B cell (primary cell): ENCODE results near the gene ASTN2. TPM values are rescaled to one million over a fixed set of nuclear protein-coding genes. Genes with fewer than 3 reads are reported as not detected.

Experiments
- ATAC-seq: fragments of 200-7000 bp; cut with Tn5 transposase; one replicate; pipeline ENCODE4 v1.10.0; 2021; ENCODE audit warnings: low read depth, mild to moderate bottlenecking, moderate number of reproducible peaks, moderate library complexity
- CTCF ChIA-PET: fragments of 350-600 bp; sonication (Branson Sonifier 250); formaldehyde crosslinking; loops from one replicate; lab custom pipeline; 2021; ENCODE audit warnings: antibody characterized with exemption, inconsistent platforms; lab: Charles Lee
- POLR2A ChIA-PET: fragments of 350-600 bp; sonication (Branson Sonifier 250); formaldehyde crosslinking; loops from one replicate; lab custom pipeline; 2021; ENCODE audit warnings: antibody characterized with exemption; lab: Charles Lee
- DNase-seq: peaks from one replicate; pipeline ENCODE4 v3.0.0; 2013
- H2AFZ ChIP-seq: 2 replicates; pipeline ENCODE4 v1.6.1; 2012; ENCODE audit warnings: mild to moderate bottlenecking, low read depth, low read length; ENCODE audit not compliant: insufficient read depth, poor library complexity, severe bottlenecking
- H3K27ac ChIP-seq, 2 donors: 1 replicate in 1 of 2; 2 replicates in 1 of 2; pipeline ENCODE4 v1.5.1; 2012 to 2013; ENCODE audit warnings: low read length in 2 of 2, mild to moderate bottlenecking in 2 of 2, moderate library complexity in 1 of 2
- H3K27me3 ChIP-seq, 4 experiments: fragments of 200-600 bp in 1 of 4; sonication (generic) in 1 of 4; replicated peaks in 1 of 4; 1 replicate in 2 of 4; 2 replicates in 2 of 4; pipeline versions ENCODE4 v1.6.1 to v1.7.0; 2013 to 2016; ENCODE audit warnings: low read length in 3 of 4, mild to moderate bottlenecking in 2 of 4, mixed read lengths in 1 of 4, moderate library complexity in 1 of 4; ENCODE audit not compliant: insufficient read depth in 4 of 4, control insufficient read depth in 3 of 4; ENCODE audit errors: control extremely low read depth in 1 of 4
- H3K36me3 ChIP-seq, 2 experiments: replicated peaks in 1 of 2; 1 replicate in 1 of 2; 2 replicates in 1 of 2; pipeline versions ENCODE4 v1.6.1 to v1.7.1; 2013; ENCODE audit warnings: low read length in 1 of 2; ENCODE audit not compliant: insufficient read depth in 2 of 2, control insufficient read depth in 1 of 2; ENCODE audit errors: control extremely low read depth in 1 of 2, extremely low read depth in 1 of 2
- H3K4me1 ChIP-seq, 2 donors: fragments of 200-600 bp in 1 of 2; sonication (generic) in 1 of 2; 1 replicate in 1 of 2; 2 replicates in 1 of 2; pipeline versions ENCODE4 v1.5.1 to v1.6.1; 2013 to 2017; ENCODE audit warnings: low read length in 2 of 2; ENCODE audit not compliant: control insufficient read depth in 2 of 2, insufficient read depth in 2 of 2
- H3K4me2 ChIP-seq: replicated peaks from 2 replicates; pipeline ENCODE3; 2012; ENCODE audit warnings: mild to moderate bottlenecking, low read depth, low read length; ENCODE audit not compliant: poor library complexity, severe bottlenecking
- H3K4me3 ChIP-seq, 5 experiments: fragments of 200-600 bp in 1 of 5; sonication (generic) in 1 of 5; 1 replicate in 3 of 5; 2 replicates in 2 of 5; pipeline versions ENCODE4 v1.5.1 to v1.7.0; 2011 to 2016; ENCODE audit warnings: low read length in 4 of 5, mild to moderate bottlenecking in 4 of 5, low read depth in 2 of 5, control low read depth in 1 of 5, moderate library complexity in 1 of 5; ENCODE audit not compliant: insufficient read depth in 1 of 5; ENCODE audit errors: control extremely low read depth in 1 of 5, extremely low read depth in 1 of 5
- H3K79me2 ChIP-seq: fragments of 200-600 bp; sonication (generic); one replicate; pipeline ENCODE4 v1.6.0; 2016; ENCODE audit warnings: low read length; ENCODE audit not compliant: control insufficient read depth, insufficient read depth
- H3K9ac ChIP-seq: fragments of 200-600 bp; sonication (generic); 2 replicates; pipeline ENCODE4 v1.6.1; 2017; ENCODE audit warnings: mild to moderate bottlenecking, low read length, moderate library complexity
- H3K9me3 ChIP-seq, 3 donors: one replicate each; pipeline versions ENCODE4 v1.6.1 to v1.7.1; 2013; ENCODE audit warnings: low read length in 2 of 3; ENCODE audit not compliant: control insufficient read depth in 2 of 3, insufficient read depth in 1 of 3; ENCODE audit errors: control extremely low read depth in 1 of 3
- H4K20me1 ChIP-seq: 2 replicates; pipeline ENCODE4 v1.6.0; 2012; ENCODE audit warnings: mild to moderate bottlenecking, low read length; ENCODE audit not compliant: insufficient read depth, control insufficient read depth, poor library complexity, severe bottlenecking
- H3K27ac Mint-ChIP-seq: one replicate; pipeline ENCODE4 v1.8.0; 2021; ENCODE audit warnings: mixed read lengths
- H3K27me3 Mint-ChIP-seq: one replicate; pipeline ENCODE4 v1.8.0; 2021; ENCODE audit warnings: mixed read lengths
- H3K4me1 Mint-ChIP-seq: one replicate; pipeline ENCODE4 v1.8.0; 2021; ENCODE audit warnings: mixed read lengths
- H3K4me3 Mint-ChIP-seq: one replicate; pipeline ENCODE4 v1.8.0; 2021; ENCODE audit warnings: mixed read lengths
- H3K9me3 Mint-ChIP-seq: one replicate; pipeline ENCODE4 v1.8.0; 2022; ENCODE audit warnings: mixed read lengths; ENCODE audit not compliant: insufficient read depth
- EZH2 ChIP-seq: IDR thresholded peaks from 2 replicates; pipeline ENCODE4 v1.6.1; 2012; ENCODE audit warnings: borderline replicate concordance, low read depth, mild to moderate bottlenecking, moderate library complexity, low read length; ENCODE audit not compliant: insufficient read depth, poor library complexity, severe bottlenecking
- WGBS: methylation state at CpG from one replicate; pipeline ENCODE4 v1.1.5; 2013; ENCODE audit warnings: missing lambda C conversion rate; ENCODE audit not compliant: insufficient coverage; 5-methylcytosine and 5-hydroxymethylcytosine counted together
- intact Hi-C: fragments of 100-400 bp; cut with micrococcal nuclease; formaldehyde crosslinking; loops from one replicate; pipeline ENCODE4 v1.10.0; 2022
- polyA plus RNA-seq: library from polyadenylated mRNA; depleted of rRNA; stranded (reverse); fragments of >200 nt; gene quantifications from 2 replicates; pipeline ENCODE4 v1.2.3, GENCODE V29; 2012
- total RNA-seq, 2 donors: library from RNA; stranded (reverse); fragments of 120-200 nt in 1 of 2; gene quantifications; 1 replicate in 1 of 2; 2 replicates in 1 of 2; pipeline versions ENCODE4 v1.2.3 to v1.2.4, GENCODE V29; 2013 to 2022
- TF ChIP-seq, protein P1 (sequence below): fragments of 200-600 bp; IDR thresholded peaks from one replicate; pipeline ENCODE4 v1.8.0; 2022; ENCODE audit warnings: antibody characterized with exemption, mild to moderate bottlenecking

ASTN2 gene
- total and polyA plus RNA-seq, 2 donors (not counting 1 experiment from before 2014, with no cell fraction given), result 1.2 to 3.6 TPM

DNA sequence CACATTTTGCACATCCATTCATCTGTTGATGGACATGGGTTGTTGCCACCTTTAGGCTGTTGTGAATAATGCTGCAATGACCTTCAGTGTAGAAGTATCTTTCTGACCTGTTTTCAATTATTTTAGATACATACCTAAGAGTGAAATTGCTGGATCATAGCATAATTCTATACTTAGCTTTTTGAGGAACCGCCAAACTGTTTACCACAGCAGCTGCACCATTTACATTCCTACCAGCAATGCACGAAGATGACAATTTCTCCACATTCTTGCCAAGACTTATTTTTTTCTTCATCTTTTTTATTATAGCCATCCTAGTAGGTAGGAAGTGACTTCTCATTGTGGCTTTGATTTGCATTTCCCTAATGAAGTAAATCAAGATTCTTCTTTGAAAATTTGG, 36.5 kb upstream of the ASTN2 start:
- no peak overlapping the region for H3K4me3 ChIP-seq
- no peak overlapping the region for H3K27ac ChIP-seq
- H3K27me3 ChIP-seq, result no peaks in the 10 kb centered on the region
- Mint-ChIP-seq H3K9me3 (no peaks in the 10 kb centered on the region), H3K4me1 (no peaks in the 10 kb centered on the region), H3K4me3 (no peak overlapping the region), H3K27ac (no peak overlapping the region), H3K27me3 (no peaks in the 10 kb centered on the region)
- DNase-seq (no peak), ATAC-seq (no peak)
- intact Hi-C loops, result no loop called here
- no peaks in the 10 kb centered on the region for H3K79me2 ChIP-seq
- ChIA-PET CTCF (no interaction called here), POLR2A (no interaction called here)
- 100% methylated on average over 1 of the region's 2 CpGs for WGBS
- H4K20me1 ChIP-seq, result no peaks in the 10 kb centered on the region
- H3K4me2 ChIP-seq, result no peak overlapping the region
- no peak for TF ChIP-seq EZH2
- TF ChIP-seq, protein P1, sequence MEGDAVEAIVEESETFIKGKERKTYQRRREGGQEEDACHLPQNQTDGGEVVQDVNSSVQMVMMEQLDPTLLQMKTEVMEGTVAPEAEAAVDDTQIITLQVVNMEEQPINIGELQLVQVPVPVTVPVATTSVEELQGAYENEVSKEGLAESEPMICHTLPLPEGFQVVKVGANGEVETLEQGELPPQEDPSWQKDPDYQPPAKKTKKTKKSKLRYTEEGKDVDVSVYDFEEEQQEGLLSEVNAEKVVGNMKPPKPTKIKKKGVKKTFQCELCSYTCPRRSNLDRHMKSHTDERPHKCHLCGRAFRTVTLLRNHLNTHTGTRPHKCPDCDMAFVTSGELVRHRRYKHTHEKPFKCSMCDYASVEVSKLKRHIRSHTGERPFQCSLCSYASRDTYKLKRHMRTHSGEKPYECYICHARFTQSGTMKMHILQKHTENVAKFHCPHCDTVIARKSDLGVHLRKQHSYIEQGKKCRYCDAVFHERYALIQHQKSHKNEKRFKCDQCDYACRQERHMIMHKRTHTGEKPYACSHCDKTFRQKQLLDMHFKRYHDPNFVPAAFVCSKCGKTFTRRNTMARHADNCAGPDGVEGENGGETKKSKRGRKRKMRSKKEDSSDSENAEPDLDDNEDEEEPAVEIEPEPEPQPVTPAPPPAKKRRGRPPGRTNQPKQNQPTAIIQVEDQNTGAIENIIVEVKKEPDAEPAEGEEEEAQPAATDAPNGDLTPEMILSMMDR, result no peak
- no peak overlapping the region for H2AFZ ChIP-seq
- no peaks in the 10 kb centered on the region for H3K36me3 ChIP-seq
- H3K9me3 ChIP-seq, result no peaks in the 10 kb centered on the region
- no peak overlapping the region for H3K9ac ChIP-seq
- no peaks in the 10 kb centered on the region for H3K4me1 ChIP-seq

DNA sequence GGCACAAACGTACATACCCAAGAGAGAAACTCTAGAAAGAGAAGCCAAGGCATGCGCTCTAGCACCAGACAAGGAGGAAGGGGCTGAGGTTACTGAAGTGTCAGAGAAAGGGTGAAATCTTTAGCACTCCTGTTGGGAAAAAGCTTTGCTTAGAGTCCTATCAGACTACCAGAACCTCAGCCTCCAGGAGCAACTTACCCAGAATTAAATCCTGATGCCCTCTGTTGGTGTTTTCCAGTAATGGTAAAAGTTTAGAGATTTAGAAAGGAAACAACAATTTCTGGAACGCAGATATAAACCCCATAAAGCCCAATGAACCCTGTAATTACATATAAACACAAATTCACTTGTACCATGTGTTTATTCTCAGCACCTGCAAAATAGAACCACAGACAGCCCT, 33.2 kb upstream of the ASTN2 start:
- Histone ChIP-seq H3K4me2 (no peak overlapping the region), H3K4me3 (no peak overlapping the region), H2AFZ (no peak overlapping the region), H3K4me1 (no peaks in the 10 kb centered on the region), H3K79me2 (no peaks in the 10 kb centered on the region), H3K27me3 (no peaks in the 10 kb centered on the region), H3K9ac (no peak overlapping the region), H4K20me1 (no peaks in the 10 kb centered on the region), H3K36me3 (no peaks in the 10 kb centered on the region), H3K27ac (no peak overlapping the region), H3K9me3 (no peaks in the 10 kb centered on the region)
- TF ChIP-seq, protein P1, result no peak
- no peak for TF ChIP-seq EZH2
- Mint-ChIP-seq H3K27me3 (no peaks in the 10 kb centered on the region), H3K27ac (no peak overlapping the region), H3K4me1 (no peaks in the 10 kb centered on the region), H3K9me3 (no peaks in the 10 kb centered on the region), H3K4me3 (no peak overlapping the region)
- ATAC-seq (no peak), DNase-seq (no peak)
- intact Hi-C loops, result no loop called here
- 100% methylated on average over 1 of the region's 3 CpGs for WGBS
- CTCF ChIA-PET, result interaction anchor here (0.6 kb wide), 1 partner anchor 41 kb away, joined by 6 read pairs; no protein-coding TSS in a partner anchor
- POLR2A ChIA-PET, result no interaction called here
